ENCODE measurements around the gene MILR1.
"Not testable (repeated sequence)": the region's sequence is repeated elsewhere in the genome, so short reads cannot be mapped to it uniquely, and the experiment has no call there.

The MILR1 gene

GRCh38 chr17:64448665-64449512, at the start of gene MILR1:
Gene MILR1, plus strand, starts transcription at chr17:64449115. Its CDS starts 54 bp downstream, at chr17:64449169.
- peak in 5 of 51 donors; percentile 2 to 47 (median 3) for DNase-seq

- DNase-seq = no peak
These were observed 49.2 kb upstream of the MILR1 start for GRCh38 chr17:64399767-64400156.

GRCh38 chr17:64400642-64401041, 48.3 kb upstream of the MILR1 start:
- DNase-seq = no peak

GRCh38 chr17:64401244-64401860, 47.6 kb upstream of the MILR1 start:
- no peak for DNase-seq

GRCh38 chr17:64401941-64402340, 47.0 kb upstream of the MILR1 start:
- no peak for DNase-seq

GRCh38 chr17:64402469-64402868, 46.4 kb upstream of the MILR1 start:
- DNase-seq = no peak

- no peak for DNase-seq
These were observed 44.9 kb upstream of the MILR1 start for GRCh38 chr17:64403881-64404460.

- DNase-seq = no peak
These were observed 42.4 kb upstream of the MILR1 start for GRCh38 chr17:64406321-64407200.

- no peak for DNase-seq
These were observed 38.0 kb upstream of the MILR1 start for GRCh38 chr17:64410750-64411490.

- peak in 32 of 51 donors; percentile 11 to 72 (median 40) for DNase-seq
These were observed 36.7 kb upstream of the MILR1 start for GRCh38 chr17:64411999-64412771.

GRCh38 chr17:64412944-64413381, 36.0 kb upstream of the MILR1 start:
- DNase-seq = no peak

- no peak for DNase-seq
These were observed 35.4 kb upstream of the MILR1 start for GRCh38 chr17:64413513-64413912.

- peak in 2 of 51 donors; percentile 6 to 45 for DNase-seq
These were observed 30.2 kb upstream of the MILR1 start for GRCh38 chr17:64418506-64419339.

- DNase-seq = peak in 7 of 51 donors; percentile 4 to 66 (median 27)
These were observed 28.7 kb upstream of the MILR1 start for GRCh38 chr17:64420143-64420670.

GRCh38 chr17:64422121-64422520, 26.8 kb upstream of the MILR1 start:
- DNase-seq = not testable (repeated sequence)

- DNase-seq = no peak
These were observed 25.0 kb upstream of the MILR1 start for GRCh38 chr17:64423881-64424280.

- DNase-seq = no peak
These were observed 24.5 kb upstream of the MILR1 start for GRCh38 chr17:64424324-64424849.

- no peak for DNase-seq
These were observed 23.7 kb upstream of the MILR1 start for GRCh38 chr17:64425191-64425590.

Measured in hypothalamus (tissue), 51 donors.